Measurements from ENCODE around the gene TMEM167A. TPM values are rescaled to one million over a fixed set of nuclear protein-coding genes. Genes with fewer than 3 reads are reported as not detected.
A peak's percentile ranks its signal among the peaks of the same experiment; 100 is the strongest.

The TMEM167A gene
- polyA plus RNA-seq, 10 donors = 60.9 to 91.5 (median 77.5) TPM

GRCh38 chr5:83042507-83042906 lies 34.7 kb downstream of the TMEM167A start:
- no peak for DNase-seq

- no peak for DNase-seq
These were observed 38.3 kb downstream of the TMEM167A start for GRCh38 chr5:83038924-83039323.

GRCh38 chr5:83036991-83037575 lies 40.1 kb downstream of the TMEM167A start:
- no peak for DNase-seq

GRCh38 chr5:83035373-83036100 lies 41.7 kb downstream of the TMEM167A start:
- DNase-seq = peak; percentile 73 to 83 (median 83)

- no peak for DNase-seq
These were observed 42.5 kb downstream of the TMEM167A start for GRCh38 chr5:83034528-83035207.

- DNase-seq = no peak
These were observed 43.2 kb downstream of the TMEM167A start for GRCh38 chr5:83034036-83034435.

GRCh38 chr5:83031381-83031780 lies 45.8 kb downstream of the TMEM167A start:
- DNase-seq = no peak

- DNase-seq = no peak
These were observed 47.3 kb downstream of the TMEM167A start for GRCh38 chr5:83029912-83030311.

GRCh38 chr5:83026930-83027687 lies 50.1 kb downstream of the TMEM167A start:
- no peak for DNase-seq

- no peak for DNase-seq
These were observed 50.7 kb downstream of the TMEM167A start for GRCh38 chr5:83026516-83026915.

- DNase-seq = no peak
These were observed 51.3 kb downstream of the TMEM167A start for GRCh38 chr5:83025690-83026478.

- DNase-seq = no peak
These were observed 54.9 kb downstream of the TMEM167A start for GRCh38 chr5:83022334-83022733.

- DNase-seq = no peak
These were observed 61.5 kb downstream of the TMEM167A start for GRCh38 chr5:83015676-83016075.

GRCh38 chr5:83011985-83012384 lies 65.2 kb downstream of the TMEM167A start:
- DNase-seq = no peak

GRCh38 chr5:83009408-83009807 lies 67.8 kb downstream of the TMEM167A start:
- DNase-seq = no peak

- no peak for DNase-seq
These were observed 69.4 kb downstream of the TMEM167A start for GRCh38 chr5:83007755-83008154.

GRCh38 chr5:83006683-83007283 lies 70.4 kb downstream of the TMEM167A start:
- no peak for DNase-seq

- DNase-seq = no peak
These were observed 73.4 kb downstream of the TMEM167A start for GRCh38 chr5:83003791-83004190.
